SKM-1 (cell line): ENCODE measurements around the gene PHYKPL.
A peak's percentile ranks its signal among the peaks of the same experiment; 100 is the strongest.

Experiments used
- DNase-seq: peaks from one replicate; lab custom pipeline; 2025; ENCODE audit not compliant: unreplicated experiment; lab: John Stamatoyannopoulos, UW

PHYKPL gene

DNA sequence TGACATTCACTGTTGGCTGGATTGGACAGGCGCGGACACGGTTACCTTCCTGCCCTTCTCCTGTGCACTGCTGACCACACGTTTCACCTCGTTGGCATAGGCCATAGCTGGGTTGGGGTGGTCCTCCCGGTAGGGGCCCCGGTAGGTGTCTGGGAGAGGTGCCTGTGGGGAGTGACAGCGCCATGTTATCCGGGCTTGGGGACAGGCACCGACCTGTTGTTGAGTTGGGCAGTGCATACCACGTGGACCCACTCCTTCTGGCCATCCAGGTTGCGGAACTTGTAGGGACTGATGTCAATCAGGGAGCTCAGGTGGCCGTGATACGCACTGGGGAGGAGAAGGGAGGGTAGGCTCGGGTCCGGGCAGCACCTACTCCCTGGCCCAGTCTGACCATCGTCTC, 8.2 kb downstream of the PHYKPL start:
- no peak for DNase-seq

GRCh38 chr5:178223828-178224335, 8.7 kb downstream of the PHYKPL start:
- no peak for DNase-seq

DNA sequence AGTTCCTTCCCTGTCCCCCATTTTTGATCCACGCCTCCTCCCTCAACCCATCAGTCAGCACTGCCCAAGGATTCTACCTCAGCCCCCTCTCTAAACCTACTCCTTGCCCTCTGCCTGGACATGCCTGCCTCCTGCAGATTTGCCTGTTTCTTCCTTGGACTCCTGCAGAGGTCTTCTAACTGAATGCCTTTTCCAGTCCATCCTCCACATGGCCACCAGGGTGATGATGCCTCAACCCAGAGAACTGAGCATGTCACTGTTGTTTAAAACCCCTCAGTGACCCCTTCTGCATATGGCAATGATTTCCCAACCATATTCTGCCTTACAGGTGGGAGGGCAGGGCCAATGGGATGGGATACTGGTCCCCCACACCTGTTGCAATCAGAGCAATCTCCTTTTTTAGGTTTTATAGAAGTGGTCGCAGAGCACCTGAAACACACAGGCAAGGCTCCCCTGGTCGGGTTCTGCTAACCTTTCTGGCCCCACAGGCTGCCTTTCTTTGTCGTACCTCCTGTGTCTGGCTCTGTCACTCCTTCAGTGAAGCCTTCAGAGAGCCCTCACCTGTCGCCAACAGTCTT, 9.3 kb downstream of the PHYKPL start:
- no peak for DNase-seq

DNA sequence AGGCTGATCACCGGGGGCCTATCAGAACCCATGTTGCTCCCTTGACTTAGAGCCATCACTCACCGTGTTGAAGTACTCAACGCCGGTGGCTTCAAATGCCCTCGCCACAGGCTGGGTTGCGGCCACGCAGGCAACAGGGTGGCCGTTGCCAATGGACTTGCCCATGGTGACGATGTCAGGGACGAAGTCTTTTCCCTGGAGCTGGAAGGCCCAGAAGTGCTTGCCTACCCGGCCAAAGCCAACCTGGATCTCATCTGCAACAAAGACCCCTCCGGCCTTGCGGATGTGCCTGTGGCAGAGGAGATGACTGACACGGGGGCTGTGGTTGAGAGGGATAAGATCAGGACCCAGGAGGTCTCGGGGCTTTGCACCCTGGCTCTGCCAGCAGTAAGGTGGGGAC, 10.3 kb downstream of the PHYKPL start:
- DNase-seq = no peak

DNA sequence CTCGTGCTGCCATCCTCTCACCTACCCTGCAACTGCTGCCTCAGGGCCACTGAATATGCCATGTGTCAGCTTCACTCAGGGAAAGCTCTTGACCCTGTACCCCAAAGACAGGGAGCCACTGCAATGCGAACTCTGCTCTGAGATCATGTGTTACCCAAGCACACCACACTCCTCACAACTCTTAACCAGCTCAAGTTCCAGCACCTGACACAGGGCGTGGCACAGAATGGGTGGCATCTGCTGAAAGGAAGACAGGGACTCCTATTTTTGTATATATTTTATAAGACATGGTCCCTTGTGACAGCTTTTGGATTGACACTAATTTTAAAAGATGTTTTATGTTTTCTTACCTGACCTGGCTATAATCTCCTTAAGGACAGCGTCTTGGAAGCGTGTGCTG, 10.7 kb downstream of the PHYKPL start:
- no peak for DNase-seq

- no peak for DNase-seq
These were observed 11.3 kb downstream of the PHYKPL start for GRCh38 chr5:178221282-178221681.

DNA sequence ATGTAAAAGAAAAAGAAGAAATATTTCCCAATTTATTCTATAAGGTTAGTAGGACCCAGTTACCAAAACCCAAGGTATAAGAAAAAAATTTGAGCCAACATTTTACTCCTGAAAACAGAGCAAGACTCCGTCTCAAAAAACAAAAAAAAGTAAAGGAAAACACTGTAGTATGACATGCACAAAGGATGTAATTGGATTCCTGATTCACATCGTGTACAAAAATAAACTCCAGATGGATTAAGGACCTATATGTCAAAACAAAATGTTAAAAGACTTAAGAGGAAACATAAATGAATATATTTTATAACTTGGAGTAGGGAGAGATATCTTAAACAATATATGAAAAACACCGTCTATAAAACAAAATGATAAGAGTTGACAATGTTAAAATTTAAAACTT, 13.8 kb downstream of the PHYKPL start:
- DNase-seq = no peak

- no peak for DNase-seq
These were observed 14.3 kb downstream of the PHYKPL start for GRCh38 chr5:178218237-178218776.

DNA sequence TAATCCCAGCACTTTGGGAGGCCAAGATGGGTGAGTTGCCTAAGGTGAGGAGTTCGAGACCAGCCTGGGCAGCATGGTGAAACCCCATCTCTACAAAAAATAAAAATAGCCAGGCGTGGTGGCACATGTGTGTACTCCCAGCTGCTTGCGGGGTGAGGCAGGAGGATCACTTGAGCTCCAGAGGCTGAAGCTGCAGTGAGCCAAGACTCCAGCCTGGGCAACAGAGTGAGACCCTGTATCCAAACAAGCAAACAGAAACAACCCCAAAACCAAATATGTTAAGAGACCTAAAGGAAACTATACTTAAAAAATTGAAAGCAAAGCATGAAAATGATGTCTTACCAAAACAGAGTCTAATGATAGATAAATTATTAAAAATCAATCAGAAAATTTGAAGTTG, 15.8 kb downstream of the PHYKPL start:
- no peak for DNase-seq

GRCh38 chr5:178216088-178216534, 16.5 kb downstream of the PHYKPL start:
- DNase-seq = peak; percentile 53

DNA sequence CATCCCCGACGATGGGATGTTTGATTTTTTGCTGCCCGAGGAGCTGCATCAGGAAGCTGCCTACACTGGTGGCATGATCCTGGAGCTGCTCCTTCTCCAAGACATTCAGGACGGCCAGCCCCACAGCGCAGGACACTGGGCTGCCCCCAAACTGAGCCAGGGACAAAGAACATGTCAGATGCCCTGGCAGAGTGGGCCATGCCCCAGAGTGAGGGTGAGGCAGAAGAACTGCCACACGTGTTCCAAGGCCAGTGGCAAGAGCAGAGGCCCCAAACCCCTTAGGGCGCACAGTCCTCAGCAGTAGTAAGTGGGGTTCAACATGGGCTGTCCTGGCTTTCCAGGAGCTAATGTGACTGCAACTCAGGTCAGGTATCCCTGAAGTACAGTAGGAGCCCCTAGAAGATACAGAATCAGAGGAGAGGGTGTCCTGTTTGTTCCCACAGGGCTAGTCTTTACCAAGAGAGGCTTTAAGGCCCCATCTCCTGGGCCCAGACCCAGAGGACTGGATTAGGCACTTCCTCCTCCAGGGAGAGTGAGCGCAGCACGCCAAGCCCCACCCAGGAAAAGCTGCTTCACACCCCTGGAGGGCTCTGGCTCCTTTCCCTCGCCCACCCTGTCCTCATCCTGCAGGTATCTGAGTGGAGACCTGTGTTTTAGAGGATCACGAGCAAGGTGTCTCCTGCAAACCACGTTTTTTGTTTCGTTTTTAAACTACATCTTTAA, 17.2 kb downstream of the PHYKPL start:
- DNase-seq = no peak

DNA sequence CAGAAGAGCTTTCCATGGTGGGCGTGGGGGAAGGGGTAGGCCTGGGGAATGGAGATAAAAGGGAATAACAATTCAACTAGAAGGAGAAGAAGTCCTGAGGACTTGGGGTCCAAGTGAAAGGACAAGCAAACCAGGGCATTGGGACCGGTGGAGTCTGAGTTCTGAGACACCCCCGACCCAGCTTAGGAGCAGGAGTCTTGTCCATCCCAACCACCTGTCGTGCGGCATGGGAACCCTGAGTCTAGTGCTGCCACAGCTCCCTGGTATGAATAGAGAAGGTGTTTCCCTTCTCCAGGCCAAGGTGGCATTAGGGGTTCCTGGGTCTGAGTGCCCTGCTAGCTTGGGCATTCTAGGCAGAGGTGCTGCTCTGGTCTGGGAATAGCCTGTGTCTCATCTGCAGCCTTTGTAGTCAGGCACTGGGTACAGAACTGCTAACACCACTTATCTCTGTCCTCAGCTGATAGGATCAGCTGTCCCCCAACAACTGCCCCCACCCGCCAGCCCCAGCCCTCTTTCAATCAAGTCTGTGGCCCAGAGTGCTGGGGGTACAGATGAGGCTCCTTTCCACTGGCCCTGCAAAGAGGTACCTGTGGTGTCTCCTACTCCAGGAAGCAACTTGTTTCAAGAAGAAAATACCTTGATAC, 18.3 kb downstream of the PHYKPL start:
- DNase-seq = no peak

GRCh38 chr5:178213748-178214151, 18.9 kb downstream of the PHYKPL start:
- no peak for DNase-seq

GRCh38 chr5:178213003-178213461, 19.6 kb downstream of the PHYKPL start:
- DNase-seq = no peak

GRCh38 chr5:178212241-178213002, 20.2 kb downstream of the PHYKPL start:
- no peak for DNase-seq

DNA sequence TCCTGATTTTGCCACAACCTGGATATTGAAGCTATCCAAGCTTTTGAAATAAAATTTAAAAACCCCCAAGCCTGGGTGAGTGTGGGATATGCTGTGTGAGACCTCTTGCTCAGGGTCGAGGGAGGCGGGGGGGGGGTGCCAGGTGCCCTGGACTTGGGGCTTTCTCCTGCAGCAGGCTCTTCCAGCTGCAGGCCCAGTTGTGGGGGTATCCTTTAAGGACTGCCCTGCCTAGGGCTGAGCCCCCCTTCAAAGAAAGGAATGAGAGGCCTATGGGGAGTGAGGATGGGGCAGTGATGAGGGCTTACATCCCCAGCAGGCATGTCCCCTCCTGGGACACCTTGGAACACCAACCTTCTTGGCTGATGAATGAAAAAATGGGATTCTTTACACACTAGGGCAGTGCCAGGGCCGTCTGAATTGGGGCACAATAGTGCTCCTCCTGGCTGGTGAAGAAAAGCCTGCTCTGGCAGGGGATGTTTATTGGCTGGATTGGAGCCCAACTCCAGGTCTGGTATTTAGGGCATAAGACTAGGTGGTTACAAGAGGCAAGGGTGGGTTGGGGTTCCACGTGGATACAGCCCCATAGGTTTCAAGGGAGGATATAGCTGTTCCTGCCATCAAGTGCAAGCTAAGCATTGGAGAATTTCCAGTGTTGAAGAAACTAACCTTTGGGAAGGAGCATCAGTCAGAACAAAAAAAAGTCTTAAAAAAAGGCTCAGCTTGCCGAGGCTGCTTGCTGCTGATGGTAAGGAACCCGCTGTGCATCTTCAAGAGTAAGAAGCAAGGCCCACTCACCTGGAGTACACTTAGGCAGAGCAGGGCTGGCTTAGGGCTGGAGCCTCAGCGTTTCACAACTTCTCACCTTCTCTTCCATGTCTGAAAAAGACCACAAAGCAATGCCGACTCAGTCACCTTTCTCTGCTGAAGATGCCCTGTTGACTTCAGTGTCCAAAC, 21.2 kb downstream of the PHYKPL start:
- no peak for DNase-seq

DNA sequence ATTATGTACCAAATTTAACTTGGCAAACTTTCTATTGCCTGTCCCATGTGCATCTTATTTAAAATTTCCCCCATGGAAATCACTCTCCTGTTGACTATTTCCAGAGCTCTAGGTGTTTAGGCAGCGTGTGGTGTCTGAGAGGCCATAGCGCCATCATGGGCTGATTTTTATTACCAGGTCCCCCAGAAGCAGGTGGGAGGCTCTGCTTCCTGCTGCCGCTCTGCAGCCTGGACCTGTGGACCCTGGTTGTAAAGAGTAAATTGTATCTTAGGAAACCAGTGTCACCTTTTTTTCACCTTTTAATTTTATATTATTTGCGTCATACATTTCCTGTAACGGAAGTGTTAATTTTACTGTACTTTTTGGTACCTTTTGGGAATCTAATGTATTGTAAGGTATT, 21.9 kb downstream of the PHYKPL start:
- DNase-seq = no peak

DNA sequence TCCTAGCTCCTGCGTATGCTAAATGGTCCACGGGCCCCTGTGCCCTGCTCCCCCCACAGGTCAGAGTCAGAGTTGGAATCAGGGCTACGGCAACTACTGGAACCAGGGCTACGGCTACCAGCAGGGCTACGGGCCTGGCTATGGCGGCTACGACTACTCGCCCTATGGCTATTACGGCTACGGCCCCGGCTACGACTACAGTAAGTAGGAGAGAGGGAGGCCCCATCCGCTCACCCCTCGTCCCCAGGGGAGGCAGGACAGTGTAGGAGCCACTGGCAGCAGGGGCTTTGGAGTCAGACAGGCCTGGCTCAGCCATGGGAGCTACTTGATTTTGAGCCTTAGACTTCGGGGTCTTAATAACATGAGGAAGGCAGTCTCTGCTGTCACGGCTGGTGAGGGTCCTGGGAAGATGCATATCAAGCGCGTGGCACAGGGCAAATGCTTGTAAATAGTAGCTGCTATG, 22.5 kb downstream of the PHYKPL start:
- DNase-seq = no peak

GRCh38 chr5:178209334-178210072, 23.1 kb downstream of the PHYKPL start:
- no peak for DNase-seq
